WERI-Rb-1 (cell line): Measurements from ENCODE around the gene SOX5.
"Not testable (repeated sequence)": the region's sequence is repeated elsewhere in the genome, so short reads cannot be mapped to it uniquely, and the experiment has no call there.

Source experiments
- DNase-seq: peaks from one replicate; pipeline ENCODE4 v3.0.0-alpha.2; 2020
- H3K27ac ChIP-seq: fragments of 250-450 bp; sonication (Bioruptor Pico); 2 replicates; pipeline ENCODE4 v1.5.1; 2020; ENCODE audit warnings: mild to moderate bottlenecking, moderate library complexity
- H3K27me3 ChIP-seq: fragments of 250-450 bp; sonication (Bioruptor Pico); 2 replicates; pipeline ENCODE4 v1.5.1; 2021; ENCODE audit warnings: mild to moderate bottlenecking, low read depth, moderate library complexity; ENCODE audit not compliant: insufficient read depth, severe bottlenecking
- H3K36me3 ChIP-seq: fragments of 250-450 bp; sonication (Bioruptor Pico); 2 replicates; pipeline ENCODE4 v1.5.1; 2020; ENCODE audit warnings: mild to moderate bottlenecking, moderate library complexity
- H3K4me3 ChIP-seq: 2 replicates; pipeline ENCODE4 v1.5.1; 2011; ENCODE audit warnings: low read depth, mild to moderate bottlenecking, control low read depth, low read length
- H3K9me3 ChIP-seq: fragments of 250-450 bp; sonication (Bioruptor Pico); 2 replicates; pipeline ENCODE4 v1.5.1; 2021; ENCODE audit warnings: mild to moderate bottlenecking, moderate library complexity; ENCODE audit not compliant: severe bottlenecking
- CTCF ChIP-seq: IDR thresholded peaks from 2 replicates; pipeline ENCODE4 v1.5.1; 2011; ENCODE audit warnings: low read depth, mild to moderate bottlenecking, control low read depth, inconsistent platforms, low read length

Gene SOX5

GRCh38 chr12:23824358-23824757 lies 125.1 kb downstream of the SOX5 start:
- no peak overlapping the region for H3K27ac ChIP-seq
- no peak for DNase-seq
- TF ChIP-seq CTCF, result no peak
- H3K9me3 ChIP-seq, result no peaks in the 10 kb centered on the region
- H3K4me3 ChIP-seq, result no peak overlapping the region
- H3K27me3 ChIP-seq, result no peaks in the 10 kb centered on the region
- no peaks in the 10 kb centered on the region for H3K36me3 ChIP-seq

- not testable (repeated sequence) for H3K27ac ChIP-seq, H3K36me3 ChIP-seq, H3K9me3 ChIP-seq, H3K27me3 ChIP-seq, DNase-seq, H3K4me3 ChIP-seq
Observed at GRCh38 chr12:23822883-23823282, 126.6 kb downstream of the SOX5 start.

GRCh38 chr12:23817345-23817744 lies 132.1 kb downstream of the SOX5 start:
- no peak overlapping the region for H3K4me3 ChIP-seq
- no peaks in the 10 kb centered on the region for H3K36me3 ChIP-seq
- no peaks in the 10 kb centered on the region for H3K27me3 ChIP-seq
- DNase-seq, result no peak
- H3K9me3 ChIP-seq, result no peaks in the 10 kb centered on the region
- no peak for TF ChIP-seq CTCF
- no peak overlapping the region for H3K27ac ChIP-seq

- no peaks in the 10 kb centered on the region for H3K27me3 ChIP-seq
- DNase-seq, result no peak
- no peak overlapping the region for H3K4me3 ChIP-seq
- no peaks in the 10 kb centered on the region for H3K36me3 ChIP-seq
- H3K27ac ChIP-seq, result no peak overlapping the region
- no peaks in the 10 kb centered on the region for H3K9me3 ChIP-seq
- TF ChIP-seq CTCF, result no peak
Observed at GRCh38 chr12:23816394-23816851, 133.0 kb downstream of the SOX5 start.

GRCh38 chr12:23815810-23816209 lies 133.7 kb downstream of the SOX5 start:
- no peak for DNase-seq
- Histone ChIP-seq H3K27me3 (no peaks in the 10 kb centered on the region), H3K4me3 (no peak overlapping the region), H3K9me3 (no peaks in the 10 kb centered on the region), H3K27ac (no peak overlapping the region), H3K36me3 (no peaks in the 10 kb centered on the region)
- TF ChIP-seq CTCF, result no peak

GRCh38 chr12:23813206-23813605 lies 136.3 kb downstream of the SOX5 start:
- DNase-seq, result peak; percentile 24

More at GRCh38 chr12:23813206-23813605, 136.3 kb downstream of the SOX5 start:
- H3K27me3 ChIP-seq, result no peaks in the 10 kb centered on the region
- H3K36me3 ChIP-seq, result no peaks in the 10 kb centered on the region
- no peak overlapping the region for H3K4me3 ChIP-seq
- no peak overlapping the region for H3K27ac ChIP-seq
- TF ChIP-seq CTCF, result no peak
- H3K9me3 ChIP-seq, result no peaks in the 10 kb centered on the region
